SK-N-SH (cell line): Measurements from ENCODE around the gene ASS1.

Experiments used
- CTCF ChIP-seq: fragments of 200-600 bp; sonication (generic); IDR thresholded peaks from 2 replicates; pipeline ENCODE4 v1.6.1; 2017; ENCODE audit warnings: antibody characterized with exemption, mild to moderate bottlenecking, moderate library complexity
- EP300 ChIP-seq, 2 experiments: IDR thresholded peaks; 2 replicates each; pipeline versions ENCODE4 v1.4.0 to v1.6.1; 2012; ENCODE audit warnings: borderline replicate concordance in 1 of 2, low read depth in 1 of 2, low read length in 1 of 2
- FOSL2 ChIP-seq: IDR thresholded peaks from 2 replicates; pipeline ENCODE4 v1.4.0; 2012; ENCODE audit warnings: low read depth, mild to moderate bottlenecking, moderate library complexity, borderline replicate concordance
- REST ChIP-seq: IDR thresholded peaks from 2 replicates; pipeline ENCODE4 v1.6.1; 2012; ENCODE audit warnings: mild to moderate bottlenecking, low read depth, low read length, moderate library complexity
- TAF1 ChIP-seq: IDR thresholded peaks from 2 replicates; pipeline ENCODE4 v1.6.1; 2012; ENCODE audit warnings: low read depth, mild to moderate bottlenecking, low read length, moderate library complexity, borderline replicate concordance

GRCh38 chr9:130549093-130549735 lies 104.5 kb downstream of the ASS1 start:
- TF ChIP-seq REST (no peak), FOSL2 (no peak), EP300 (IDR thresholded peaks at IDR 0.05; ENCODE audit: borderline replicate concordance in 1 of 2, low read depth in 1 of 2, low read length in 1 of 2) (no peak), CTCF (no peak), TAF1 (no peak)
